ENCODE measurements around the gene FIZ1. TPM values are rescaled to one million over a fixed set of nuclear protein-coding genes. Genes with fewer than 3 reads are reported as not detected.

FIZ1 gene
- total RNA-seq, 4 donors from 2014 or later: 4.8 to 11.7 (median 7.9) TPM

GRCh38 chr19:55625004-55625326 lies 25.6 kb upstream of the FIZ1 start:
- peaks cover 0 to 29% (median 4%) of the 10 kb centered on the region in 3 donors for H3K36me3 ChIP-seq
- DNase-seq (ENCODE audit: low spot score in 2 of 2): no peak
- TF ChIP-seq EP300 (IDR thresholded peaks at IDR 0.05) (no peak), CTCF (IDR thresholded peaks at IDR 0.05) (no peak), POLR2A (IDR thresholded peaks at IDR 0.05) (no peak)
- no peaks in the 10 kb centered on the region for H3K9me3 ChIP-seq
- 42 to 44% methylated on average over 11 of the region's 11 CpGs for WGBS, 2 donors
- peak overlapping the region; percentile 46 to 71 (median 60) for H3K4me3 ChIP-seq
- peak overlapping the region; percentile 89 to 99 (median 93) for H3K27ac ChIP-seq
- peaks cover 4 to 22% (median 6%) of the 10 kb centered on the region in 4 donors for H3K4me1 ChIP-seq
- H3K27me3 ChIP-seq: no peaks in the 10 kb centered on the region

- Histone ChIP-seq H3K36me3 (peaks cover 0 to 30% (median 4%) of the 10 kb centered on the region in 3 donors), H3K27ac (peak within 1 kb of the TSS; percentile 89 to 99 (median 93)), H3K9me3 (no peaks in the 10 kb centered on the region), H3K27me3 (no peaks in the 10 kb centered on the region), H3K4me1 (peaks cover 4 to 22% (median 6%) of the 10 kb centered on the region in 4 donors), H3K4me3 (peak within 1 kb of the TSS; percentile 46 to 71 (median 60))
- TF ChIP-seq POLR2A (IDR thresholded peaks at IDR 0.05): peak in 1 of 2 donors; percentile 51
- peak; percentile 77 to 91 for TF ChIP-seq EP300 (IDR thresholded peaks at IDR 0.05)
- TF ChIP-seq CTCF (IDR thresholded peaks at IDR 0.05): no peak
- 2% methylated on average over 40 of the region's 56 CpGs for WGBS, 2 donors
- peak; percentile 92 to 93 for DNase-seq (ENCODE audit: low spot score in 2 of 2)
These were observed 25.0 kb upstream of the FIZ1 start, which contains the start of gene ZNF784 for GRCh38 chr19:55624109-55625003. Gene ZNF784 (minus strand): TSS chr19:55624566. CDS start chr19:55624561, 5 bp downstream.

GRCh38 chr19:55623561-55623960 lies 24.2 kb upstream of the FIZ1 start:
- TF ChIP-seq POLR2A (IDR thresholded peaks at IDR 0.05) (no peak), EP300 (IDR thresholded peaks at IDR 0.05) (no peak), CTCF (IDR thresholded peaks at IDR 0.05) (no peak)
- 54 to 61% methylated on average over 7 of the region's 7 CpGs for WGBS, 2 donors
- DNase-seq (ENCODE audit: low spot score in 2 of 2): no peak
- Histone ChIP-seq H3K4me1 (peaks cover 4 to 22% (median 6%) of the 10 kb centered on the region in 4 donors), H3K4me3 (peak overlapping the region in 3 of 4 donors; percentile 12 to 71 (median 46)), H3K9me3 (no peaks in the 10 kb centered on the region), H3K27ac (peak overlapping the region; percentile 89 to 99 (median 93)), H3K27me3 (no peaks in the 10 kb centered on the region), H3K36me3 (peaks cover 0 to 30% (median 4%) of the 10 kb centered on the region in 3 donors)

- DNase-seq (ENCODE audit: low spot score in 2 of 2): no peak
- 94 to 95% methylated on average over 7 of the region's 7 CpGs for WGBS, 2 donors
These were observed 23.8 kb upstream of the FIZ1 start for GRCh38 chr19:55623130-55623529.

More at GRCh38 chr19:55623130-55623529, 23.8 kb upstream of the FIZ1 start:
- Histone ChIP-seq H3K4me3 (no peak overlapping the region), H3K36me3 (peaks cover 0 to 31% (median 4%) of the 10 kb centered on the region in 3 donors), H3K4me1 (peaks cover 4 to 22% (median 6%) of the 10 kb centered on the region in 4 donors), H3K9me3 (no peaks in the 10 kb centered on the region), H3K27me3 (no peaks in the 10 kb centered on the region), H3K27ac (peak overlapping the region in 3 of 4 donors; percentile 90 to 99 (median 96))
- TF ChIP-seq POLR2A (IDR thresholded peaks at IDR 0.05) (no peak), CTCF (IDR thresholded peaks at IDR 0.05) (no peak), EP300 (IDR thresholded peaks at IDR 0.05) (no peak)
